ENCODE data around the gene PCNX1. TPM values are rescaled to one million over a fixed set of nuclear protein-coding genes. Genes with fewer than 3 reads are reported as not detected.

Gene PCNX1
- total and polyA plus RNA-seq, 9 of the 15 experiments (the other 6 are each of a cell fraction or from before 2014, with no cell fraction given) = 0.30 to 4.5 (median 2.3) TPM

DNA sequence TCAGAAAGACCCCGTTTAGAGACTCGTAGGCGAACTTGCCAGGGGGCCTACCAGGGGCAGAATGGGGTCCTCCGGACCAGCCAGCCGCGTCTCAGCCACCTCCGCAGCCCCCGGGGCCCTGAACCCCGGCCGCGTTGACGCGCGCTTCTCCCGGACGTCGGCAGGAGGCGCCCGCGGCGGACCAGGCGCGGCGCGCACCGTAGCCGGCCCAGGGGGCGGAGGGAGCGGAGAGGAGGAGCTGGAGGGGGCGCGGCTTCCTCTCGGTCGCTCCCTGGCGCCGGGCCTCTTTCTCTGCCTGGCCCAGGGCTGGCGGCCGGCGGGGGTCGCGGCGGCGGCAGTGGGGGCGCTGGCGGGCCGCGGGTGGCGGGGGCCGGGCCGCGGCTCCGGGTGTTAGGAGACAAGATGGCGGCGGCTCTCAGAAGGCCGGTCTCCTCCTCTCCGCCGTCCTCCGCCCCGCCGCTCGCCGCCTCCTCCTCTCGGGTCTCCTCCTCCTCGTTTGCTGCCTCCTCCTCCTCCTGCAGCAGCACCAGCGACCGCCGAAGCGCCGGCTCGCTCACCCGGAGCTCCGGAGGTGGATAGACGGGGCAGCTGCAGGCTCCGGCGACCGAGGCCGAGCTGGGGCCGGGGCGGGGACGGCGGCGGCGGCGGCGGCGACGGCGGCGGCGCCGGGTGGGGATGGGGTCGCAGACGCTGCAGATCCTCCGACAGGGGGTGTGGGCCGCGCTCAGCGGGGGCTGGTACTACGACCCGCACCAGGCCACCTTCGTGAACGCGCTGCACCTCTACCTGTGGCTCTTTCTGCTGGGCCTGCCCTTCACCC lies at the start of gene PCNX1 (continued):
- TF ChIP-seq, protein P1, sequence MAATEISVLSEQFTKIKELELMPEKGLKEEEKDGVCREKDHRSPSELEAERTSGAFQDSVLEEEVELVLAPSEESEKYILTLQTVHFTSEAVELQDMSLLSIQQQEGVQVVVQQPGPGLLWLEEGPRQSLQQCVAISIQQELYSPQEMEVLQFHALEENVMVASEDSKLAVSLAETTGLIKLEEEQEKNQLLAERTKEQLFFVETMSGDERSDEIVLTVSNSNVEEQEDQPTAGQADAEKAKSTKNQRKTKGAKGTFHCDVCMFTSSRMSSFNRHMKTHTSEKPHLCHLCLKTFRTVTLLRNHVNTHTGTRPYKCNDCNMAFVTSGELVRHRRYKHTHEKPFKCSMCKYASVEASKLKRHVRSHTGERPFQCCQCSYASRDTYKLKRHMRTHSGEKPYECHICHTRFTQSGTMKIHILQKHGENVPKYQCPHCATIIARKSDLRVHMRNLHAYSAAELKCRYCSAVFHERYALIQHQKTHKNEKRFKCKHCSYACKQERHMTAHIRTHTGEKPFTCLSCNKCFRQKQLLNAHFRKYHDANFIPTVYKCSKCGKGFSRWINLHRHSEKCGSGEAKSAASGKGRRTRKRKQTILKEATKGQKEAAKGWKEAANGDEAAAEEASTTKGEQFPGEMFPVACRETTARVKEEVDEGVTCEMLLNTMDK (IDR thresholded peaks at IDR 0.05; ENCODE audit: borderline replicate concordance, insufficient read depth, low read depth, low read length, poor library complexity, severe bottlenecking) = no peak
- TF ChIP-seq RUNX1 (IDR thresholded peaks at IDR 0.05; ENCODE audit: low read depth) (no peak), KLF1 (tag; IDR thresholded peaks at IDR 0.05) (no peak), ZBTB49 (CRISPR knock-in tag; IDR thresholded peaks at IDR 0.05; ENCODE audit: borderline replicate concordance) (no peak), MBD1 (CRISPR knock-in tag; IDR thresholded peaks at IDR 0.05) (no peak), MLX (CRISPR knock-in tag; conservative IDR thresholded peaks at IDR 0.05) (no peak), MEF2D (tag; conservative IDR thresholded peaks at IDR 0.05; ENCODE audit: low read depth) (no peak)
- TF ChIP-seq, protein P2, sequence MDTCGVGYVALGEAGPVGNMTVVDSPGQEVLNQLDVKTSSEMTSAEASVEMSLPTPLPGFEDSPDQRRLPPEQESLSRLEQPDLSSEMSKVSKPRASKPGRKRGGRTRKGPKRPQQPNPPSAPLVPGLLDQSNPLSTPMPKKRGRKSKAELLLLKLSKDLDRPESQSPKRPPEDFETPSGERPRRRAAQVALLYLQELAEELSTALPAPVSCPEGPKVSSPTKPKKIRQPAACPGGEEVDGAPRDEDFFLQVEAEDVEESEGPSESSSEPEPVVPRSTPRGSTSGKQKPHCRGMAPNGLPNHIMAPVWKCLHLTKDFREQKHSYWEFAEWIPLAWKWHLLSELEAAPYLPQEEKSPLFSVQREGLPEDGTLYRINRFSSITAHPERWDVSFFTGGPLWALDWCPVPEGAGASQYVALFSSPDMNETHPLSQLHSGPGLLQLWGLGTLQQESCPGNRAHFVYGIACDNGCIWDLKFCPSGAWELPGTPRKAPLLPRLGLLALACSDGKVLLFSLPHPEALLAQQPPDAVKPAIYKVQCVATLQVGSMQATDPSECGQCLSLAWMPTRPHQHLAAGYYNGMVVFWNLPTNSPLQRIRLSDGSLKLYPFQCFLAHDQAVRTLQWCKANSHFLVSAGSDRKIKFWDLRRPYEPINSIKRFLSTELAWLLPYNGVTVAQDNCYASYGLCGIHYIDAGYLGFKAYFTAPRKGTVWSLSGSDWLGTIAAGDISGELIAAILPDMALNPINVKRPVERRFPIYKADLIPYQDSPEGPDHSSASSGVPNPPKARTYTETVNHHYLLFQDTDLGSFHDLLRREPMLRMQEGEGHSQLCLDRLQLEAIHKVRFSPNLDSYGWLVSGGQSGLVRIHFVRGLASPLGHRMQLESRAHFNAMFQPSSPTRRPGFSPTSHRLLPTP (IDR thresholded peaks at IDR 0.05; ENCODE audit: borderline replicate concordance, extremely low read depth, insufficient read length) = no peak
- TF ChIP-seq, protein P3, sequence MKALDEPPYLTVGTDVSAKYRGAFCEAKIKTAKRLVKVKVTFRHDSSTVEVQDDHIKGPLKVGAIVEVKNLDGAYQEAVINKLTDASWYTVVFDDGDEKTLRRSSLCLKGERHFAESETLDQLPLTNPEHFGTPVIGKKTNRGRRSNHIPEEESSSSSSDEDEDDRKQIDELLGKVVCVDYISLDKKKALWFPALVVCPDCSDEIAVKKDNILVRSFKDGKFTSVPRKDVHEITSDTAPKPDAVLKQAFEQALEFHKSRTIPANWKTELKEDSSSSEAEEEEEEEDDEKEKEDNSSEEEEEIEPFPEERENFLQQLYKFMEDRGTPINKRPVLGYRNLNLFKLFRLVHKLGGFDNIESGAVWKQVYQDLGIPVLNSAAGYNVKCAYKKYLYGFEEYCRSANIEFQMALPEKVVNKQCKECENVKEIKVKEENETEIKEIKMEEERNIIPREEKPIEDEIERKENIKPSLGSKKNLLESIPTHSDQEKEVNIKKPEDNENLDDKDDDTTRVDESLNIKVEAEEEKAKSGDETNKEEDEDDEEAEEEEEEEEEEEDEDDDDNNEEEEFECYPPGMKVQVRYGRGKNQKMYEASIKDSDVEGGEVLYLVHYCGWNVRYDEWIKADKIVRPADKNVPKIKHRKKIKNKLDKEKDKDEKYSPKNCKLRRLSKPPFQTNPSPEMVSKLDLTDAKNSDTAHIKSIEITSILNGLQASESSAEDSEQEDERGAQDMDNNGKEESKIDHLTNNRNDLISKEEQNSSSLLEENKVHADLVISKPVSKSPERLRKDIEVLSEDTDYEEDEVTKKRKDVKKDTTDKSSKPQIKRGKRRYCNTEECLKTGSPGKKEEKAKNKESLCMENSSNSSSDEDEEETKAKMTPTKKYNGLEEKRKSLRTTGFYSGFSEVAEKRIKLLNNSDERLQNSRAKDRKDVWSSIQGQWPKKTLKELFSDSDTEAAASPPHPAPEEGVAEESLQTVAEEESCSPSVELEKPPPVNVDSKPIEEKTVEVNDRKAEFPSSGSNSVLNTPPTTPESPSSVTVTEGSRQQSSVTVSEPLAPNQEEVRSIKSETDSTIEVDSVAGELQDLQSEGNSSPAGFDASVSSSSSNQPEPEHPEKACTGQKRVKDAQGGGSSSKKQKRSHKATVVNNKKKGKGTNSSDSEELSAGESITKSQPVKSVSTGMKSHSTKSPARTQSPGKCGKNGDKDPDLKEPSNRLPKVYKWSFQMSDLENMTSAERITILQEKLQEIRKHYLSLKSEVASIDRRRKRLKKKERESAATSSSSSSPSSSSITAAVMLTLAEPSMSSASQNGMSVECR (CRISPR knock-in tag; IDR thresholded peaks at IDR 0.05) = no peak
